GM13976 (cell line): ENCODE data around the gene ZNF335.

ENCODE experiments used
- DNase-seq: peaks from one replicate; pipeline ENCODE4 v3.0.0; 2012; ENCODE audit warnings: low spot score
- in situ Hi-C: fragments of 300-500 bp; cut with MboI; formaldehyde crosslinking; loops from one replicate; pipeline ENCODE4 v1.12.0; 2022; ENCODE audit warnings: low sequenced_read_pairs, mixed read lengths, inconsistent platforms; ENCODE audit not compliant: unreplicated experiment
- TF ChIP-seq, protein P1 (sequence below): IDR thresholded peaks from 2 replicates; pipeline ENCODE4 v1.5.1; 2012; ENCODE audit warnings: borderline replicate concordance, mild to moderate bottlenecking; ENCODE audit not compliant: insufficient read depth; ENCODE audit errors: extremely low read depth, missing control alignments, control extremely low read depth

Gene ZNF335

DNA sequence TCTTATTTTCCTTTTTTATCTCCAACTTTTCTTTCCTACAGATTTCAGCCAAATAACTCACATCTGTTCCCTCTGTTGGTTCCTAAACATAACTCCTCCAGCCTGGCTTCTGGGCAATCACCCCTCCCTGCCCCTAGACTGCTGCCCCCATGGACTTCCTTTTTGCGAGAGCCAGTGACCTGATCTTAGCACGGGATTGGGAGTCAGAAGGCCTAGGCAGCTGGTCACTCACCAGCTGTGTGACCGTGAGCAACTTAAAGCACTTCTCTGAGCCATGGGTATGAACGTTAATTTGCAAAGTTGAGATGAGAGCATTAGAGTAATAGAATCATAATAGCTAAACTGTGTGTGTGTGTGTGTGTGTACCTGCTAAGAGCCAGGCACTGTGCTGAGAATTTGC is 32.2 kb upstream of the ZNF335 start:
- DNase-seq: no peak
- TF ChIP-seq, protein P1, sequence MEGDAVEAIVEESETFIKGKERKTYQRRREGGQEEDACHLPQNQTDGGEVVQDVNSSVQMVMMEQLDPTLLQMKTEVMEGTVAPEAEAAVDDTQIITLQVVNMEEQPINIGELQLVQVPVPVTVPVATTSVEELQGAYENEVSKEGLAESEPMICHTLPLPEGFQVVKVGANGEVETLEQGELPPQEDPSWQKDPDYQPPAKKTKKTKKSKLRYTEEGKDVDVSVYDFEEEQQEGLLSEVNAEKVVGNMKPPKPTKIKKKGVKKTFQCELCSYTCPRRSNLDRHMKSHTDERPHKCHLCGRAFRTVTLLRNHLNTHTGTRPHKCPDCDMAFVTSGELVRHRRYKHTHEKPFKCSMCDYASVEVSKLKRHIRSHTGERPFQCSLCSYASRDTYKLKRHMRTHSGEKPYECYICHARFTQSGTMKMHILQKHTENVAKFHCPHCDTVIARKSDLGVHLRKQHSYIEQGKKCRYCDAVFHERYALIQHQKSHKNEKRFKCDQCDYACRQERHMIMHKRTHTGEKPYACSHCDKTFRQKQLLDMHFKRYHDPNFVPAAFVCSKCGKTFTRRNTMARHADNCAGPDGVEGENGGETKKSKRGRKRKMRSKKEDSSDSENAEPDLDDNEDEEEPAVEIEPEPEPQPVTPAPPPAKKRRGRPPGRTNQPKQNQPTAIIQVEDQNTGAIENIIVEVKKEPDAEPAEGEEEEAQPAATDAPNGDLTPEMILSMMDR: no peak
- in situ Hi-C loops: no loop called here

DNA sequence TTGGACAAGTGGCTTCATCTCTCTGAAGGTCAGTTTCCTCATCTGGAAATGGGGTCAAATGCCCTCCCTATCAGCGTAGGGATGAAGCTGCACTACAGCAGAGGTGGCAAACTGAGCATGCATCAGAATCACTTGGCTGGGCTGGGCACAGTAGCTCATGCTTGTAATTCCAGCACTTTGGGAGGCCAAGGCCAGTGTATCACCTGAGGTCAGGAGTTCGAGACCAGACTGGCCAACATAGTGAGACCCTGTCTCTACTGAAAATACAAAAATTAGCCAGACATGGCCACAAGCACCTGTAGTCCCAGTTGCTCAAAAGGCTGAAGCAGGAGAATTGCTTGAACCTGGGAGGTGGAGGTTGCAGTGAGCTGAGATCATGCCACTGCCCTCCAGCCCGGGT is 30.0 kb upstream of the ZNF335 start:
- TF ChIP-seq, protein P1: no peak
- no peak for DNase-seq
- in situ Hi-C loops: no loop called here

DNA sequence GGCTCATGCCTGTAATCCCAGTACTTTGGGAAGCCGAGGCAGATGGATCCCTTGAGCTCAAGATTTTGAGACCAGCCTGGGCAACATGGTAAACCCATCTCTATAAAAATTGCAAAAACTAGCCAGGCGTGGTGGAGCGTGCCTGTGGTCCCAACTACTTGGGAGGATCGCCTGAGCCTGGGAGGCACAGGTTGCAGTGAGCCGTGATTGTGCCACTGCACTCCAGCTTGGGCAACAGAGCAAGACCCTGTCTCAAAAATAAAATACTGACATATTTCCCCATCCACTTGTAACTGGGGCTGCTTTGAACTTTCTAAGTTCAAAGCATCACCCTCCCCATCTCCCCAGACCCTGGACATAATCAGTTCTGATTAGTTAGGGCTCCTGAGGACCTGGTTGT is 29.5 kb upstream of the ZNF335 start:
- no peak for DNase-seq
- TF ChIP-seq, protein P1: no peak
- in situ Hi-C loops: no loop called here

DNA sequence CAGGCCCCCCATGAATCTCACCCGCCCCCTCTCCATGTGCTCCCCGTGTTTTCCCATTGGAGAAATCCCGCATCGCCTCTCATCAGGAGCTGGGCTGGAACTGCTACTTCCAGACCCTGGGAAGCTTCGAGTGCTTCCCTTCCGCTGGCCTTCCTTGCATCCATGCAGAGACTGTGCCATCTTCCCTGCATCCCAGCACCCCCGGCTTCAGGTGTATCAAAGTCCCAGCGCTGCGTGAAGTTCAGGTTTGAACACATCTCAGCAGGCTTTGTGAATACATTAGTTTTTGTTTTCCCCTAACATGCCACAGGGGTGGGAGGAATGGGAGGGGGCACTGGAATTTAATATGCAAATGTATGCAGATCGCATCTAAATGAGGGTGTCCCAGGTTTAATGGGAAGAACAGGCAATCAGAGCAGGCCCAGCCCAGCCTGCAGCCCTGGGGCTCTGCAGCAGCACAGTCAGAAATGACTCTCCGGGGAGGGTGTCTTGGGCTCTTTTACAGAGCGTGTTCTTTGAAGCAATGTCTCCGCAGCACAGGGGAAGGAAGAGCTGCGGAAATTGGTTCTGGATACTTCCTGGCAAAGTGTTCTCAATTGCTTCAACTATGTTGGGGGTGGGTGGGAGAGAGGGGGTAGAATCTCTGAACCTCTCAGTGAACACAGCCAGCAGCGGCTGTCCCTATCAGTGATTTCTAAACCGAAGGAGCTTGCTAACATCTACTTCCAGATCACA is 28.4 kb upstream of the ZNF335 start:
- in situ Hi-C loops: no loop called here
- DNase-seq: no peak

DNA sequence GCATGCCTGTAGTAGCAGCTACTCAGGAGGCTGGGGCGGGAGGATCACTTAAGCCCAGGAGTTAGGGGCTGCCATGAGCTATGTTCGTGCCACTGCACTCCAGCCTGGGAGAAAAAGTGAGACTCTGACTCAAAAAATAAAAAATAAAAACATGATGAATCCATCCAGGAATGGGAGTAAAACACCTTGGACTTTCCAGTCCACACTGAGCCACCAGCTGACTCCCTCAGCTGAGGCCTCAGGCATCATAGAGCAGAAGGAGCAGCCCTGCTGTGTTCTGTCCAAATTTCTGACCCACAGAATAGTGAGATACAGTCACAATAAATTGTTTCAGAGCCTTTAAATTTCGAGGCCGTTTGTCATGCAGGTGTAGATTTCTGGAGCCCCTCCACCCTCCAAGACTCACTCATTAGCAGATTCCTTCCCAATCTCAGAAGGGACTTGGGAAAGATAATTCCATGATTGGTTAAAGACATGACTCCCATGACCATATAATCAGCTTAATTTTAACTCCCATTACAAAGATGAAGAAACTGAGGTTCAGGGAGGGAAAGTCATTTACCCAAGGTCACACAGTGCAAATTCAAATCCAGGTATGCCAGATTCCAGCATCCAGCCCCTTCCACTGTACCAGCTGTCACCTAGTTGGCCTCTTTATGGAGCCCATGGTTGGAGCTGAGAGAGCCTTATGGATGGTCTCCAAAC is 27.7 kb upstream of the ZNF335 start:
- no peak for DNase-seq
- TF ChIP-seq, protein P1: no peak
- in situ Hi-C loops: no loop called here

More for the DNA sequence above, 28.4 kb upstream of the ZNF335 start:
- TF ChIP-seq, protein P1: no peak

DNA sequence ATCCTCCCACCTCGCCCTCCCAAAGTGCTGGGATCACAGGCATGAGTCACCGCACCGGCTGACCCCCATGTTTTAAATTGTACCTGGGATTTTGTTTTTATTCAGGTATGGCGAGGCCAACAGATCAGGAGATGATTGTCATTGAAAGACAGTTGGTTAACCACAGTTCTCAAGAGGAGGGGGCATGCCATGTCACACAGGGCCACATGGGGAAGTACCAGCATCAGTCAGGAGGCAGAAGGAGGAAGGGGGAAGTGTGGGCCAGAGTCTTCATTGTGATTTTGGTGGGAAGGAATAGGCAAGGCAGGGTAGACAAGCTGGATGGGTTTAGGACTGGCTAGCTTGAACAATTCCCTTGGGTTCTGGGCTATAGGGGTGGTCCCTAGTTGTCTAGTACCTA is 26.8 kb upstream of the ZNF335 start:
- in situ Hi-C loops: no loop called here
- TF ChIP-seq, protein P1: no peak
- no peak for DNase-seq

DNA sequence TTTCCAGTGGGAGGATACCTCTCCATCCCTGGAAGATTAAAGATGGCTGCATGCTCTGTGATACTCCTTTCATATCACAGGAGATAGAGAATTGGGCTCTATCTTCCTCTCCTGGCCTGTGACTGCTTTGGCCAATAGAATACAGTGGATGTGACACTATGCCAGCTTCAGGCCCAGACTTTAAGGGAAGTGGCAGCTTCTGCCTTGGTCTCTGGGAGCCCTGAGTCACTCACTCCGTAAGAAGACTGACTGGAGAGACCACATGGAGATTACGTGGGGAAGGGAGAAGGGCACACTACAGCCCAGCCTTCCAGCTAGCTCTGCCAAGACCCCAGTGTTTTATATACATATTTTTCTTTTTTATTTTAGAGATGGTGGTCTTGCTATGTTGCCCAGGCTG is 26.3 kb upstream of the ZNF335 start:
- no peak for DNase-seq
- TF ChIP-seq, protein P1: no peak
- in situ Hi-C loops: no loop called here
